WTC11 (cell line): ENCODE results near the gene HSDL1.

Experiments
- CREB1 ChIP-seq: sonication (generic); formaldehyde crosslinking; IDR thresholded peaks from 2 replicates; pipeline ENCODE4 v1.8.0; 2023; ENCODE audit warnings: mild to moderate bottlenecking, missing genetic modification reagents
- ELF4 ChIP-seq: sonication (generic); formaldehyde crosslinking; IDR thresholded peaks from 2 replicates; pipeline ENCODE4 v1.8.1; 2022; ENCODE audit warnings: low read depth, mild to moderate bottlenecking, moderate library complexity, missing genetic modification reagents
- ESRRA ChIP-seq: sonication (generic); formaldehyde crosslinking; IDR thresholded peaks from 2 replicates; pipeline ENCODE4 v1.8.1; 2022; ENCODE audit warnings: mild to moderate bottlenecking, missing genetic modification reagents, borderline replicate concordance
- ETV6 ChIP-seq: sonication (generic); formaldehyde crosslinking; IDR thresholded peaks from 2 replicates; pipeline ENCODE4 v1.8.1; 2022; ENCODE audit warnings: mild to moderate bottlenecking, missing genetic modification reagents
- SP1 ChIP-seq: sonication (generic); formaldehyde crosslinking; conservative IDR thresholded peaks from 2 replicates; pipeline ENCODE4 v1.8.1; 2022; ENCODE audit warnings: missing genetic modification reagents
- ZNF121 ChIP-seq: sonication (generic); formaldehyde crosslinking; IDR thresholded peaks from 2 replicates; pipeline ENCODE4 v1.8.0; 2023; ENCODE audit warnings: missing genetic modification reagents
- ZNF317 ChIP-seq: sonication (generic); formaldehyde crosslinking; IDR thresholded peaks from 2 replicates; pipeline ENCODE4 v1.8.1; 2023; ENCODE audit warnings: low read depth, mild to moderate bottlenecking, moderate library complexity, missing genetic modification reagents, borderline replicate concordance
- ZNF671 ChIP-seq: fragments of 250-450 bp; sonication (Bioruptor Pico); IDR thresholded peaks from 2 replicates; pipeline ENCODE4 v1.8.0; 2021; ENCODE audit warnings: mild to moderate bottlenecking
- TF ChIP-seq, protein P1 (sequence below): fragments of 200-600 bp; IDR thresholded peaks from 2 replicates; pipeline ENCODE4 v1.8.0; 2022; ENCODE audit warnings: antibody characterized with exemption
- TF ChIP-seq, protein P2 (sequence below): sonication (generic); formaldehyde crosslinking; IDR thresholded peaks from 2 replicates; pipeline ENCODE4 v1.8.1; 2022; ENCODE audit warnings: mild to moderate bottlenecking, moderate library complexity, missing genetic modification reagents
- TF ChIP-seq, protein P3 (sequence below): sonication (generic); formaldehyde crosslinking; conservative IDR thresholded peaks from 2 replicates; pipeline ENCODE4 v1.8.1; 2022; ENCODE audit warnings: mild to moderate bottlenecking, missing genetic modification reagents
- TF ChIP-seq, protein P4 (sequence below): fragments of 250-450 bp; sonication (Bioruptor Pico); IDR thresholded peaks from 2 replicates; pipeline ENCODE4 v1.9.0; 2021; ENCODE audit warnings: mild to moderate bottlenecking, borderline replicate concordance
- TF ChIP-seq, protein P5 (sequence below): sonication (generic); formaldehyde crosslinking; IDR thresholded peaks from 2 replicates; pipeline ENCODE4 v1.8.1; 2022; ENCODE audit warnings: low read depth, mild to moderate bottlenecking, moderate library complexity, missing genetic modification reagents, borderline replicate concordance
- TF ChIP-seq, protein P6 (sequence below): sonication (generic); formaldehyde crosslinking; IDR thresholded peaks from 2 replicates; pipeline ENCODE4 v1.8.0; 2022; ENCODE audit warnings: mild to moderate bottlenecking, missing genetic modification reagents

DNA sequence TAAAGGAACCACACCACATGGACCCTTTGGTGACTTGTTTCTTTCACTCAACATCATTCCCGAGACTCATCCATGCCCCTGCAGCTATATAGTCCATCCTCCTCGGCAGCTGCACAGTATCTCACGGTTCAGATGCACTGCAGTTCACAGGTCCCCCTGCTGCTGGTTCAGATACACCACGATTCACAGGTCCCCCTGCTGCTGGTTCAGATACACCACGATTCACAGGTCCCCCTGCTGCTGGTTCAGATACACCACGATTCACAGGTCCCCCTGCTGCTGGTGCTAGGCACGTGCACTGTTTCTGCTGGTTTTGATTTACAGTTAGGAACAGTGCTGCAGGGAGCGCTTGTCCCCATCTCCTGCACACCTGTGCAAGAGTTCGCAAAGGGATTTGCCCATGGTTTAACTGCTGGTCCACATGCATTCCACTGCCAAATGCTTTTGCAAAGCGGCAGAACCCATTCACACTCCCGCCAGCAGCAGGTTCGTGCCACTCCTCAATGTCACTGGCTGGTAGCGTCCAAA is 3.8 kb downstream of the HSDL1 start:
- TF ChIP-seq ZNF121 (no peak), ESRRA (CRISPR knock-in tag) (no peak), ZNF317 (CRISPR knock-in tag) (no peak), ZNF671 (CRISPR knock-in tag) (no peak), ELF4 (CRISPR knock-in tag) (no peak), SP1 (CRISPR knock-in tag) (no peak), ETV6 (CRISPR knock-in tag) (no peak), CREB1 (CRISPR knock-in tag) (no peak)
- TF ChIP-seq, protein P1, sequence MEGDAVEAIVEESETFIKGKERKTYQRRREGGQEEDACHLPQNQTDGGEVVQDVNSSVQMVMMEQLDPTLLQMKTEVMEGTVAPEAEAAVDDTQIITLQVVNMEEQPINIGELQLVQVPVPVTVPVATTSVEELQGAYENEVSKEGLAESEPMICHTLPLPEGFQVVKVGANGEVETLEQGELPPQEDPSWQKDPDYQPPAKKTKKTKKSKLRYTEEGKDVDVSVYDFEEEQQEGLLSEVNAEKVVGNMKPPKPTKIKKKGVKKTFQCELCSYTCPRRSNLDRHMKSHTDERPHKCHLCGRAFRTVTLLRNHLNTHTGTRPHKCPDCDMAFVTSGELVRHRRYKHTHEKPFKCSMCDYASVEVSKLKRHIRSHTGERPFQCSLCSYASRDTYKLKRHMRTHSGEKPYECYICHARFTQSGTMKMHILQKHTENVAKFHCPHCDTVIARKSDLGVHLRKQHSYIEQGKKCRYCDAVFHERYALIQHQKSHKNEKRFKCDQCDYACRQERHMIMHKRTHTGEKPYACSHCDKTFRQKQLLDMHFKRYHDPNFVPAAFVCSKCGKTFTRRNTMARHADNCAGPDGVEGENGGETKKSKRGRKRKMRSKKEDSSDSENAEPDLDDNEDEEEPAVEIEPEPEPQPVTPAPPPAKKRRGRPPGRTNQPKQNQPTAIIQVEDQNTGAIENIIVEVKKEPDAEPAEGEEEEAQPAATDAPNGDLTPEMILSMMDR = no peak
- TF ChIP-seq, protein P2, sequence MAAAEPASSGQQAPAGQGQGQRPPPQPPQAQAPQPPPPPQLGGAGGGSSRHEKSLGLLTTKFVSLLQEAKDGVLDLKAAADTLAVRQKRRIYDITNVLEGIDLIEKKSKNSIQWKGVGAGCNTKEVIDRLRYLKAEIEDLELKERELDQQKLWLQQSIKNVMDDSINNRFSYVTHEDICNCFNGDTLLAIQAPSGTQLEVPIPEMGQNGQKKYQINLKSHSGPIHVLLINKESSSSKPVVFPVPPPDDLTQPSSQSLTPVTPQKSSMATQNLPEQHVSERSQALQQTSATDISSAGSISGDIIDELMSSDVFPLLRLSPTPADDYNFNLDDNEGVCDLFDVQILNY (CRISPR knock-in tag) = no peak
- TF ChIP-seq, protein P3, sequence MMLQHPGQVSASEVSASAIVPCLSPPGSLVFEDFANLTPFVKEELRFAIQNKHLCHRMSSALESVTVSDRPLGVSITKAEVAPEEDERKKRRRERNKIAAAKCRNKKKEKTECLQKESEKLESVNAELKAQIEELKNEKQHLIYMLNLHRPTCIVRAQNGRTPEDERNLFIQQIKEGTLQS = no peak
- TF ChIP-seq, protein P4, sequence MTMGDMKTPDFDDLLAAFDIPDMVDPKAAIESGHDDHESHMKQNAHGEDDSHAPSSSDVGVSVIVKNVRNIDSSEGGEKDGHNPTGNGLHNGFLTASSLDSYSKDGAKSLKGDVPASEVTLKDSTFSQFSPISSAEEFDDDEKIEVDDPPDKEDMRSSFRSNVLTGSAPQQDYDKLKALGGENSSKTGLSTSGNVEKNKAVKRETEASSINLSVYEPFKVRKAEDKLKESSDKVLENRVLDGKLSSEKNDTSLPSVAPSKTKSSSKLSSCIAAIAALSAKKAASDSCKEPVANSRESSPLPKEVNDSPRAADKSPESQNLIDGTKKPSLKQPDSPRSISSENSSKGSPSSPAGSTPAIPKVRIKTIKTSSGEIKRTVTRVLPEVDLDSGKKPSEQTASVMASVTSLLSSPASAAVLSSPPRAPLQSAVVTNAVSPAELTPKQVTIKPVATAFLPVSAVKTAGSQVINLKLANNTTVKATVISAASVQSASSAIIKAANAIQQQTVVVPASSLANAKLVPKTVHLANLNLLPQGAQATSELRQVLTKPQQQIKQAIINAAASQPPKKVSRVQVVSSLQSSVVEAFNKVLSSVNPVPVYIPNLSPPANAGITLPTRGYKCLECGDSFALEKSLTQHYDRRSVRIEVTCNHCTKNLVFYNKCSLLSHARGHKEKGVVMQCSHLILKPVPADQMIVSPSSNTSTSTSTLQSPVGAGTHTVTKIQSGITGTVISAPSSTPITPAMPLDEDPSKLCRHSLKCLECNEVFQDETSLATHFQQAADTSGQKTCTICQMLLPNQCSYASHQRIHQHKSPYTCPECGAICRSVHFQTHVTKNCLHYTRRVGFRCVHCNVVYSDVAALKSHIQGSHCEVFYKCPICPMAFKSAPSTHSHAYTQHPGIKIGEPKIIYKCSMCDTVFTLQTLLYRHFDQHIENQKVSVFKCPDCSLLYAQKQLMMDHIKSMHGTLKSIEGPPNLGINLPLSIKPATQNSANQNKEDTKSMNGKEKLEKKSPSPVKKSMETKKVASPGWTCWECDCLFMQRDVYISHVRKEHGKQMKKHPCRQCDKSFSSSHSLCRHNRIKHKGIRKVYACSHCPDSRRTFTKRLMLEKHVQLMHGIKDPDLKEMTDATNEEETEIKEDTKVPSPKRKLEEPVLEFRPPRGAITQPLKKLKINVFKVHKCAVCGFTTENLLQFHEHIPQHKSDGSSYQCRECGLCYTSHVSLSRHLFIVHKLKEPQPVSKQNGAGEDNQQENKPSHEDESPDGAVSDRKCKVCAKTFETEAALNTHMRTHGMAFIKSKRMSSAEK (CRISPR knock-in tag) = no peak
- TF ChIP-seq, protein P5, sequence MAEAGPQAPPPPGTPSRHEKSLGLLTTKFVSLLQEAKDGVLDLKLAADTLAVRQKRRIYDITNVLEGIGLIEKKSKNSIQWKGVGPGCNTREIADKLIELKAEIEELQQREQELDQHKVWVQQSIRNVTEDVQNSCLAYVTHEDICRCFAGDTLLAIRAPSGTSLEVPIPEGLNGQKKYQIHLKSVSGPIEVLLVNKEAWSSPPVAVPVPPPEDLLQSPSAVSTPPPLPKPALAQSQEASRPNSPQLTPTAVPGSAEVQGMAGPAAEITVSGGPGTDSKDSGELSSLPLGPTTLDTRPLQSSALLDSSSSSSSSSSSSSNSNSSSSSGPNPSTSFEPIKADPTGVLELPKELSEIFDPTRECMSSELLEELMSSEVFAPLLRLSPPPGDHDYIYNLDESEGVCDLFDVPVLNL (CRISPR knock-in tag) = no peak
- TF ChIP-seq, protein P6, sequence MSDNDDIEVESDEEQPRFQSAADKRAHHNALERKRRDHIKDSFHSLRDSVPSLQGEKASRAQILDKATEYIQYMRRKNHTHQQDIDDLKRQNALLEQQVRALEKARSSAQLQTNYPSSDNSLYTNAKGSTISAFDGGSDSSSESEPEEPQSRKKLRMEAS (CRISPR knock-in tag) = no peak
